ENCODE measurements around the gene PRR15L.

- TF ChIP-seq CTCF (IDR thresholded peaks at IDR 0.05; ENCODE audit: insufficient read depth, low read length, poor library complexity, severe bottlenecking) (no peak), EZH2phosphoT487 (conservative IDR thresholded peaks at IDR 0.05; ENCODE audit: low read length) (no peak)
These were observed 51.2 kb downstream of the PRR15L start for GRCh38 chr17:47906443-47906842.

All from SU-DHL-6 (cell line).